ENCODE results near the gene ATP5ME. TPM values are rescaled to one million over a fixed set of nuclear protein-coding genes. Genes with fewer than 3 reads are reported as not detected.

The ATP5ME gene
- total RNA-seq, 1 experiment from 2014 or later = 355 TPM

GRCh38 chr4:632196-632790 is 41.8 kb downstream of the ATP5ME start:
- H3K4me1 Mint-ChIP-seq (ENCODE audit: insufficient read depth, unreplicated experiment) = no peaks in the 10 kb centered on the region
- H3K4me3 Mint-ChIP-seq (ENCODE audit: unreplicated experiment) = no peak overlapping the region
- DNase-seq (ENCODE audit: unreplicated experiment) = no peak
- H3K36me3 Mint-ChIP-seq (ENCODE audit: insufficient read depth, unreplicated experiment) = no peaks in the 10 kb centered on the region
- ChIA-PET CTCF (no interaction called here), POLR2A (no interaction called here)
- TF ChIP-seq CTCF (IDR thresholded peaks at IDR 0.05; ENCODE audit: unreplicated experiment) = no peak
- H3K27ac Mint-ChIP-seq (ENCODE audit: low read depth, unreplicated experiment) = no peak overlapping the region
- intact Hi-C loops (cut with micrococcal nuclease) = no loop called here
- peaks cover 44% of the 10 kb centered on the region for H3K27me3 Mint-ChIP-seq (ENCODE audit: insufficient read depth, unreplicated experiment)
- no TSS peak for BruUV-seq (replicated peaks)
- H3K9me3 Mint-ChIP-seq (ENCODE audit: unreplicated experiment) = no peaks in the 10 kb centered on the region

GRCh38 chr4:630656-631055 is 43.4 kb downstream of the ATP5ME start:
- no peak overlapping the region for H3K27ac Mint-ChIP-seq (ENCODE audit: low read depth, unreplicated experiment)
- no peaks in the 10 kb centered on the region for H3K4me1 Mint-ChIP-seq (ENCODE audit: insufficient read depth, unreplicated experiment)
- no peaks in the 10 kb centered on the region for H3K9me3 Mint-ChIP-seq (ENCODE audit: unreplicated experiment)
- H3K36me3 Mint-ChIP-seq (ENCODE audit: insufficient read depth, unreplicated experiment) = no peaks in the 10 kb centered on the region
- no peak for TF ChIP-seq CTCF (IDR thresholded peaks at IDR 0.05; ENCODE audit: unreplicated experiment)
- CTCF ChIA-PET = no interaction called here
- BruUV-seq (replicated peaks) = no TSS peak
- intact Hi-C loops (cut with micrococcal nuclease) = no loop called here
- POLR2A ChIA-PET = interaction anchor here (1.2 kb wide), 1 partner anchor 20 kb away, joined by 3 read pairs; no protein-coding TSS in a partner anchor
- no peak for DNase-seq (ENCODE audit: unreplicated experiment)
- H3K27me3 Mint-ChIP-seq (ENCODE audit: insufficient read depth, unreplicated experiment) = peaks cover 33% of the 10 kb centered on the region
- no peak overlapping the region for H3K4me3 Mint-ChIP-seq (ENCODE audit: unreplicated experiment)

- no peaks in the 10 kb centered on the region for H3K9me3 Mint-ChIP-seq (ENCODE audit: unreplicated experiment)
- intact Hi-C loops (cut with micrococcal nuclease) = no loop called here
These were observed 44.0 kb downstream of the ATP5ME start for GRCh38 chr4:629915-630641.

GRCh38 chr4:629636-629914 is 44.5 kb downstream of the ATP5ME start:
- DNase-seq (ENCODE audit: unreplicated experiment) = no peak
- BruUV-seq (replicated peaks) = no TSS peak
- CTCF ChIA-PET = no interaction called here

More at GRCh38 chr4:629915-630641, 44.0 kb downstream of the ATP5ME start:
- BruUV-seq (replicated peaks) = no TSS peak
- Mint-ChIP-seq H3K4me3 (ENCODE audit: unreplicated experiment) (no peak overlapping the region), H3K4me1 (ENCODE audit: insufficient read depth, unreplicated experiment) (no peaks in the 10 kb centered on the region), H3K36me3 (ENCODE audit: insufficient read depth, unreplicated experiment) (no peaks in the 10 kb centered on the region), H3K27me3 (ENCODE audit: insufficient read depth, unreplicated experiment) (peaks cover 27% of the 10 kb centered on the region), H3K27ac (ENCODE audit: low read depth, unreplicated experiment) (no peak overlapping the region)
- ChIA-PET POLR2A (interaction anchor here (1.2 kb wide), 1 partner anchor 20 kb away, joined by 3 read pairs; no protein-coding TSS in a partner anchor), CTCF (no interaction called here)
- TF ChIP-seq CTCF (IDR thresholded peaks at IDR 0.05; ENCODE audit: unreplicated experiment) = no peak
- DNase-seq (ENCODE audit: unreplicated experiment) = no peak

More at GRCh38 chr4:629636-629914, 44.5 kb downstream of the ATP5ME start:
- H3K4me3 Mint-ChIP-seq (ENCODE audit: unreplicated experiment) = no peak overlapping the region
- H3K27me3 Mint-ChIP-seq (ENCODE audit: insufficient read depth, unreplicated experiment) = peaks cover 25% of the 10 kb centered on the region
- POLR2A ChIA-PET = no interaction called here
- no peaks in the 10 kb centered on the region for H3K36me3 Mint-ChIP-seq (ENCODE audit: insufficient read depth, unreplicated experiment)
- no peak overlapping the region for H3K27ac Mint-ChIP-seq (ENCODE audit: low read depth, unreplicated experiment)
- intact Hi-C loops (cut with micrococcal nuclease) = no loop called here
- no peak for TF ChIP-seq CTCF (IDR thresholded peaks at IDR 0.05; ENCODE audit: unreplicated experiment)
- no peaks in the 10 kb centered on the region for H3K9me3 Mint-ChIP-seq (ENCODE audit: unreplicated experiment)
- H3K4me1 Mint-ChIP-seq (ENCODE audit: insufficient read depth, unreplicated experiment) = no peaks in the 10 kb centered on the region
